Measurements from ENCODE around the gene MRPS15.
A peak's percentile ranks its signal among the peaks of the same experiment; 100 is the strongest.
"Not testable (repeated sequence)": the region's sequence is repeated elsewhere in the genome, so short reads cannot be mapped to it uniquely, and the experiment has no call there.

Gene MRPS15

GRCh38 chr1:36463803-36464604 lies at the start of gene MRPS15:
Gene MRPS15, minus strand, starts transcription at chr1:36464384. Its CDS starts 109 bp downstream, at chr1:36464275.
- DNase-seq (ENCODE audit: low read depth in 2 of 2) = peak; percentile 90 to 91

GRCh38 chr1:36512842-36513241 lies 48.7 kb upstream of the MRPS15 start:
- DNase-seq (ENCODE audit: low read depth in 2 of 2) = no peak

- DNase-seq (ENCODE audit: low read depth in 2 of 2) = no peak
These were observed 47.9 kb upstream of the MRPS15 start for GRCh38 chr1:36511804-36512798.

GRCh38 chr1:36511220-36511619 lies 47.0 kb upstream of the MRPS15 start:
- not testable (repeated sequence) for DNase-seq (ENCODE audit: low read depth in 2 of 2)

GRCh38 chr1:36510418-36510817 lies 46.2 kb upstream of the MRPS15 start:
- DNase-seq (ENCODE audit: low read depth in 2 of 2) = no peak

- no peak for DNase-seq (ENCODE audit: low read depth in 2 of 2)
These were observed 44.1 kb upstream of the MRPS15 start for GRCh38 chr1:36508257-36508656.

GRCh38 chr1:36506276-36506920 lies 42.2 kb upstream of the MRPS15 start:
- no peak for DNase-seq (ENCODE audit: low read depth in 2 of 2)

GRCh38 chr1:36503733-36504132 lies 39.5 kb upstream of the MRPS15 start:
- no peak for DNase-seq (ENCODE audit: low read depth in 2 of 2)

GRCh38 chr1:36503159-36503558 lies 39.0 kb upstream of the MRPS15 start:
- no peak for DNase-seq (ENCODE audit: low read depth in 2 of 2)

- DNase-seq (ENCODE audit: low read depth in 2 of 2) = no peak
These were observed 38.4 kb upstream of the MRPS15 start for GRCh38 chr1:36502616-36503015.

- DNase-seq (ENCODE audit: low read depth in 2 of 2) = not testable (repeated sequence)
These were observed 37.7 kb upstream of the MRPS15 start for GRCh38 chr1:36501911-36502310.

GRCh38 chr1:36497207-36497606 lies 33.0 kb upstream of the MRPS15 start:
- DNase-seq (ENCODE audit: low read depth in 2 of 2) = no peak

- DNase-seq (ENCODE audit: low read depth in 2 of 2) = no peak
These were observed 30.8 kb upstream of the MRPS15 start for GRCh38 chr1:36494971-36495370.

GRCh38 chr1:36493524-36493923 lies 29.3 kb upstream of the MRPS15 start:
- no peak for DNase-seq (ENCODE audit: low read depth in 2 of 2)

- DNase-seq (ENCODE audit: low read depth in 2 of 2) = no peak
These were observed 28.3 kb upstream of the MRPS15 start for GRCh38 chr1:36492491-36492890.

- not testable (repeated sequence) for DNase-seq (ENCODE audit: low read depth in 2 of 2)
These were observed 25.3 kb upstream of the MRPS15 start for GRCh38 chr1:36489258-36490051.

- no peak for DNase-seq (ENCODE audit: low read depth in 2 of 2)
These were observed 23.7 kb upstream of the MRPS15 start for GRCh38 chr1:36487906-36488305.

GRCh38 chr1:36487336-36487725 lies 23.1 kb upstream of the MRPS15 start:
- not testable (repeated sequence) for DNase-seq (ENCODE audit: low read depth in 2 of 2)

- DNase-seq (ENCODE audit: low read depth in 2 of 2) = no peak
These were observed 22.5 kb upstream of the MRPS15 start for GRCh38 chr1:36486439-36487335.

- no peak for DNase-seq (ENCODE audit: low read depth in 2 of 2)
These were observed 21.9 kb upstream of the MRPS15 start for GRCh38 chr1:36486093-36486438.

Data from activated CD8-positive, alpha-beta memory T cell treated with anti-CD3 and anti-CD28 coated beads for 4 hours (primary cell).